ENCODE data around the gene DDIT4. TPM values are rescaled to one million over a fixed set of nuclear protein-coding genes. Genes with fewer than 3 reads are reported as not detected.
A peak's percentile ranks its signal among the peaks of the same experiment; 100 is the strongest.

DDIT4 gene
- total and polyA plus RNA-seq, 2 of the 4 experiments (the other 2 are of a cell fraction): 59.6 to 108 TPM

DNA sequence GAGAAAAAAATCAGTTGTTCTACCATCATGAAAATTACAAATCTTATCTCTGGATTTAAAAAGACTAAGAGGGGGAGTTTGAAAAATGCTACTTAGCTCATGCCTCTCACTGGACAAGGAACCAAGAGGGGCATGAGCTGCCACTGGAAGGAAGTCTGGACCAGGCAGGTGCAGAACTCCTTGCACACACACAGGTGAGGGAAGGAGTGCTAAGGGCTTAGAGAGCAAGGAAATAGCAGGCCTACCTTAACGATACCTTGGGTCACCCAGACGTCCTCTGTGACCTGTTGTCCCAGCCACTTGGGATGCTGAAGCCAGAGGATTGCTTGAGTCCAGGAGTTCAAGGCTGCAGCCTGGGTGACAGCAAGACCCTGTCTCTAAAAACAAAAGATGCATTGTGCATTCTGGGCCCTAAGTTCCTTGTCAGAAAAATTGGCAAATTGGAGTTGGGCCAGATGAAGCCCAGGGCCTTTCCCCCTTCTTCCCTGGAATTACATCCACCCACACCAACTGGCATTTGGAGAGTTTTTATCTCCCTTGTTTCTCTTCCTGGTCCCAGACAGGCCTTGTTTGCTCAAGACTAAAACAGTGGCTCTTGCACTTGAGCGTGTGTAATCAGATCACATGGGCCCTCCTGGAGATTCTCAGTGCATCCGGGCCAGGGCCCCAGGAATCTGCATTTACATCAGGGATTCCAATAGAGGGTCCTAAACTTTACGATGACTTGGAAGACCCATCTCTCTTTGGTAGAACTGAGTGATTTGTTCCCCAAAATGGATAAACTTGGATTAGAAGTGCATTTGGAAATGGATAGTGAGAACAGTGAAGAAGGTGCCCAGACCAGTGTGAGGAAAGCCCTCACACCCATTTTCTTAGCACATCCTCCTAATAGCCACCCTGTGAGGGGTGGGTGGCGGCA is 3.0 kb downstream of the DDIT4 start:
- in situ Hi-C loops (cut with MboI; ENCODE audit: low sequenced_read_pairs) (no loop called here), intact Hi-C loops (cut with micrococcal nuclease) (no loop called here), dilution Hi-C loops (cut with HindIII; ENCODE audit: low sequenced_read_pairs, unreplicated experiment) (no loop called here)
- Histone ChIP-seq H3K4me1 (ENCODE audit: control insufficient read depth, insufficient read depth, low read length) (peaks cover 10% of the 10 kb centered on the region), H2AFZ (replicated peaks; ENCODE audit: low read length, poor library complexity) (no peak overlapping the region), H3K4me2 (ENCODE audit: low read depth, low read length) (peak overlapping the region; percentile 84), H3K79me1 (ENCODE audit: low read depth in 1 of 2, low read length in 2 of 2) (peaks cover 10 to 27% of the 10 kb centered on the region in 2 experiments; a peak in 3 of 4 replicates), H3K14ac (replicated peaks; ENCODE audit: low read depth, low read length) (peak overlapping the region; percentile 46), H3K18ac (ENCODE audit: low read depth, low read length) (no peak overlapping the region; the same call in 1 of the 2 replicates), H2BK120ac (ENCODE audit: low read depth, low read length) (no peak overlapping the region), H3K56ac (ENCODE audit: extremely low read depth, insufficient read depth, low read length) (peak overlapping the region; percentile 49; the same call in 1 of the 2 replicates), H3K36me3 (ENCODE audit: control insufficient read depth, insufficient read depth, low read length) (peaks cover 24% of the 10 kb centered on the region), H3K9me1 (ENCODE audit: insufficient read depth, low read length) (peaks cover 6% of the 10 kb centered on the region; the same call in 1 of the 2 replicates), H3K9ac (ENCODE audit: low read depth, low read length) (peak overlapping the region; percentile 94), H3K4me3 (ENCODE audit: insufficient read depth, low read depth, low read length) (peak overlapping the region; percentile 26), H4K5ac (ENCODE audit: low read depth, low read length) (no peak overlapping the region), H3K27me3 (ENCODE audit: control insufficient read depth, insufficient read depth, low read length) (no peaks in the 10 kb centered on the region), H4K91ac (ENCODE audit: insufficient read depth, low read depth, low read length) (peak overlapping the region; percentile 9; the same call in 1 of the 2 replicates), H3K27ac (ENCODE audit: insufficient read depth, low read length) (peak overlapping the region; percentile 87), H3K23ac (ENCODE audit: low read depth, low read length) (peak overlapping the region; percentile 47; the same call in 1 of the 2 replicates), H2AK9ac (replicated peaks; ENCODE audit: low read depth, low read length, poor library complexity) (peak overlapping the region; percentile 51), H2AK5ac (ENCODE audit: low read depth, low read length) (peak overlapping the region; percentile 29; the same call in 1 of the 2 replicates), H2BK5ac (ENCODE audit: low read depth, low read length, poor library complexity, severe bottlenecking) (peak overlapping the region; percentile 51), H4K8ac (ENCODE audit: low read depth in 2 of 2, low read length in 2 of 2) (peak overlapping the region in 1 of 2 experiments; percentile 0; a peak in 1 of 4 replicates), H3K9me3 (ENCODE audit: control insufficient read depth, insufficient read depth, low read length) (no peaks in the 10 kb centered on the region), H2BK20ac (ENCODE audit: low read depth, low read length) (no peak overlapping the region), H2BK15ac (ENCODE audit: low read depth, low read length) (no peak overlapping the region), H4K20me1 (ENCODE audit: insufficient read depth, low read length) (peaks cover 38% of the 10 kb centered on the region), H3K4ac (ENCODE audit: low read depth, low read length) (peak overlapping the region; percentile 44)
- CTCF ChIA-PET: interaction anchor here (1.9 kb wide), 1 partner anchor 9 kb away, joined by 4 read pairs; no protein-coding TSS in a partner anchor
- POLR2A ChIA-PET (ENCODE audit: unreplicated experiment): interaction anchor here (0.6 kb wide), 2 partner anchors 16 to 23 kb away, joined by 6 to 7 read pairs; no protein-coding TSS in a partner anchor
- TF ChIP-seq, protein P1, sequence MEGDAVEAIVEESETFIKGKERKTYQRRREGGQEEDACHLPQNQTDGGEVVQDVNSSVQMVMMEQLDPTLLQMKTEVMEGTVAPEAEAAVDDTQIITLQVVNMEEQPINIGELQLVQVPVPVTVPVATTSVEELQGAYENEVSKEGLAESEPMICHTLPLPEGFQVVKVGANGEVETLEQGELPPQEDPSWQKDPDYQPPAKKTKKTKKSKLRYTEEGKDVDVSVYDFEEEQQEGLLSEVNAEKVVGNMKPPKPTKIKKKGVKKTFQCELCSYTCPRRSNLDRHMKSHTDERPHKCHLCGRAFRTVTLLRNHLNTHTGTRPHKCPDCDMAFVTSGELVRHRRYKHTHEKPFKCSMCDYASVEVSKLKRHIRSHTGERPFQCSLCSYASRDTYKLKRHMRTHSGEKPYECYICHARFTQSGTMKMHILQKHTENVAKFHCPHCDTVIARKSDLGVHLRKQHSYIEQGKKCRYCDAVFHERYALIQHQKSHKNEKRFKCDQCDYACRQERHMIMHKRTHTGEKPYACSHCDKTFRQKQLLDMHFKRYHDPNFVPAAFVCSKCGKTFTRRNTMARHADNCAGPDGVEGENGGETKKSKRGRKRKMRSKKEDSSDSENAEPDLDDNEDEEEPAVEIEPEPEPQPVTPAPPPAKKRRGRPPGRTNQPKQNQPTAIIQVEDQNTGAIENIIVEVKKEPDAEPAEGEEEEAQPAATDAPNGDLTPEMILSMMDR (conservative IDR thresholded peaks at IDR 0.05; ENCODE audit: low read depth, low read length): no peak
- TF ChIP-seq RAD21 (IDR thresholded peaks at IDR 0.05; ENCODE audit: low read length): no peak
- peak; percentile 70; the same call in 1 of the 2 replicates for TF ChIP-seq POLR2A (IDR thresholded peaks at IDR 0.05; ENCODE audit: low read depth, low read length)
- no peak for TF ChIP-seq SMC3 (IDR thresholded peaks at IDR 0.05; ENCODE audit: low read depth, low read length)
- TF ChIP-seq, protein P2, sequence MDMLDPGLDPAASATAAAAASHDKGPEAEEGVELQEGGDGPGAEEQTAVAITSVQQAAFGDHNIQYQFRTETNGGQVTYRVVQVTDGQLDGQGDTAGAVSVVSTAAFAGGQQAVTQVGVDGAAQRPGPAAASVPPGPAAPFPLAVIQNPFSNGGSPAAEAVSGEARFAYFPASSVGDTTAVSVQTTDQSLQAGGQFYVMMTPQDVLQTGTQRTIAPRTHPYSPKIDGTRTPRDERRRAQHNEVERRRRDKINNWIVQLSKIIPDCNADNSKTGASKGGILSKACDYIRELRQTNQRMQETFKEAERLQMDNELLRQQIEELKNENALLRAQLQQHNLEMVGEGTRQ (IDR thresholded peaks at IDR 0.05; ENCODE audit: low read depth, low read length): peak; percentile 76
- no peak for TF ChIP-seq MAZ (IDR thresholded peaks at IDR 0.05; ENCODE audit: borderline replicate concordance, low read depth, low read length)
- peak; percentile 53; the same call in 1 of the 2 replicates for TF ChIP-seq FOS (IDR thresholded peaks at IDR 0.05; ENCODE audit: low read depth, low read length)
- TF ChIP-seq MXI1 (IDR thresholded peaks at IDR 0.05; ENCODE audit: borderline replicate concordance, low read depth, low read length): no peak
- TF ChIP-seq BHLHE40 (IDR thresholded peaks at IDR 0.05; ENCODE audit: low read depth, low read length): no peak
- ATAC-seq (ENCODE audit: low read depth) (no peak), DNase-seq (peak; percentile 73)
- BruUV-seq (replicated peaks): no TSS peak
- WGBS, 2 experiments (ENCODE audit: extremely low coverage in 2 of 2, insufficient read length in 1 of 2): 73% methylated on average over 3 of the region's 6 CpGs; no CpG with 5 or more reads in 1 of the 2 experiments
